ENCODE data around the gene PRSS2.
"Not testable (repeated sequence)": the region's sequence is repeated elsewhere in the genome, so short reads cannot be mapped to it uniquely, and the experiment has no call there.

PRSS2 gene

GRCh38 chr7:142770661-142771352, at the start of gene PRSS2:
Gene PRSS2, plus strand, starts transcription at chr7:142770970. Its CDS starts 13 bp downstream, at chr7:142770983.
- no peak for DNase-seq (ENCODE audit: low read depth in 2 of 2)

- no peak for DNase-seq (ENCODE audit: low read depth in 2 of 2)
Measured at GRCh38 chr7:142720986-142721385, 49.8 kb upstream of the PRSS2 start.

GRCh38 chr7:142722248-142722794, 48.4 kb upstream of the PRSS2 start:
- no peak for DNase-seq (ENCODE audit: low read depth in 2 of 2)

- DNase-seq (ENCODE audit: low read depth in 2 of 2), result no peak
Measured at GRCh38 chr7:142733271-142733670, 37.5 kb upstream of the PRSS2 start.

GRCh38 chr7:142739923-142740492, 30.8 kb upstream of the PRSS2 start:
- no peak for DNase-seq (ENCODE audit: low read depth in 2 of 2)

- DNase-seq (ENCODE audit: low read depth in 2 of 2), result no peak
Measured at GRCh38 chr7:142740786-142741185, 30.0 kb upstream of the PRSS2 start.

GRCh38 chr7:142741932-142742331, 28.8 kb upstream of the PRSS2 start:
- DNase-seq (ENCODE audit: low read depth in 2 of 2), result not testable (repeated sequence)

GRCh38 chr7:142745091-142745635, 25.6 kb upstream of the PRSS2 start:
- no peak for DNase-seq (ENCODE audit: low read depth in 2 of 2)

- DNase-seq (ENCODE audit: low read depth in 2 of 2), result no peak
Measured at GRCh38 chr7:142745745-142746144, 25.0 kb upstream of the PRSS2 start.

GRCh38 chr7:142746264-142746663, 24.5 kb upstream of the PRSS2 start:
- no peak for DNase-seq (ENCODE audit: low read depth in 2 of 2)

GRCh38 chr7:142748410-142748809, 22.4 kb upstream of the PRSS2 start:
- not testable (repeated sequence) for DNase-seq (ENCODE audit: low read depth in 2 of 2)

GRCh38 chr7:142749218-142749993, 21.4 kb upstream of the PRSS2 start, which contains the start of gene PRSS1:
Gene PRSS1, plus strand, starts transcription at chr7:142749472. Its CDS starts 13 bp downstream, at chr7:142749485.
- DNase-seq (ENCODE audit: low read depth in 2 of 2), result no peak

GRCh38 chr7:142750321-142750938, 20.3 kb upstream of the PRSS2 start:
- no peak for DNase-seq (ENCODE audit: low read depth in 2 of 2)

- DNase-seq (ENCODE audit: low read depth in 2 of 2), result not testable (repeated sequence)
Measured at GRCh38 chr7:142751526-142752175, 19.1 kb upstream of the PRSS2 start.

- DNase-seq (ENCODE audit: low read depth in 2 of 2), result no peak
Measured at GRCh38 chr7:142752376-142753225, 18.2 kb upstream of the PRSS2 start.

GRCh38 chr7:142753366-142753765, 17.4 kb upstream of the PRSS2 start:
- DNase-seq (ENCODE audit: low read depth in 2 of 2), result no peak

- DNase-seq (ENCODE audit: low read depth in 2 of 2), result not testable (repeated sequence)
Measured at GRCh38 chr7:142753925-142754491, 16.8 kb upstream of the PRSS2 start.

GRCh38 chr7:142754681-142755575, 15.8 kb upstream of the PRSS2 start:
- no peak for DNase-seq (ENCODE audit: low read depth in 2 of 2)

GRCh38 chr7:142758312-142758711, 12.5 kb upstream of the PRSS2 start:
- DNase-seq (ENCODE audit: low read depth in 2 of 2), result not testable (repeated sequence)
